HUDEP-2 (cell line): Measurements from ENCODE around the gene GNB3.

Experiments
- DNase-seq, 76 experiments: peaks; one replicate each; lab custom pipeline; 2025; ENCODE audit not compliant: unreplicated experiment in 76 of 76; lab: John Stamatoyannopoulos, UW

Gene GNB3

DNA sequence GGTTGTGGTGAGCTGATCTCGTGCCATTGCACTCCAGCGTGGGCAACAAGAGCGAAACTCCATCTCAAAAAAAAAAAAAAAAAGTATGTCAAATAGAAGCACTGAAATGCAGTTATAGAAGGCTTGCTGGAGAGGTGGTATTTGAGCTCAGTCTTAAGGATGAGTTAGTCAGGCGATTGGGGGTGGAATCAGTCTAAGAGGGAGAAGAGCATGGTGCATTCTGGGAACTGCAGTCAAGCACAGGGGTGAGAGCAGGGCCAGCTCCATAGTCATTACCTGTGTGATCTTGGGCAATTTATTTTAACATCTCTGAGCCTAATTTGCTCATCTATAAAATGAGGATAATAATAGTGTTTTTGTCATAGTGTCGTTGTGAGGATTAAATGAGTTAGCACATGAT is 5.9 kb upstream of the GNB3 start:
- DNase-seq = no peak

DNA sequence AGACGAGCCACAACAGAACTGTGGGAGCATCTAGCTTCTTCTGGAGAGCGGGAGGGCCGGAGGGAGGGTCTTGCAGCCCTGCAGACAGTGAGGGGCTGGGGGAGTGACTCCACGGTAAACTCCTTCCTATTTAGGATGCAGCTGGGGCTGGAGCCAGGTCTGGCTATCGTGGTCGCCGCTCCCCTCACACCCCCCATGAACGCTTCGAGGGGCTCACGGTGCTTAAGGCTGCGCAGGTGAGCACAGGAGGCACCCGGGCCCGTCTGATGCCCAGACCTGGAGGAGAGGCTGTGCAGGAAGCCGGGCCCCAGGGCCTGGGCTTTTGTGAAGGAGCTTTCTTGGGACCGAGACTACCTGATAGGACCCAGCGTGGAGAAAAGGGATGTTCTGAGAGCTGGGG is 3.9 kb upstream of the GNB3 start:
- no peak for DNase-seq

DNA sequence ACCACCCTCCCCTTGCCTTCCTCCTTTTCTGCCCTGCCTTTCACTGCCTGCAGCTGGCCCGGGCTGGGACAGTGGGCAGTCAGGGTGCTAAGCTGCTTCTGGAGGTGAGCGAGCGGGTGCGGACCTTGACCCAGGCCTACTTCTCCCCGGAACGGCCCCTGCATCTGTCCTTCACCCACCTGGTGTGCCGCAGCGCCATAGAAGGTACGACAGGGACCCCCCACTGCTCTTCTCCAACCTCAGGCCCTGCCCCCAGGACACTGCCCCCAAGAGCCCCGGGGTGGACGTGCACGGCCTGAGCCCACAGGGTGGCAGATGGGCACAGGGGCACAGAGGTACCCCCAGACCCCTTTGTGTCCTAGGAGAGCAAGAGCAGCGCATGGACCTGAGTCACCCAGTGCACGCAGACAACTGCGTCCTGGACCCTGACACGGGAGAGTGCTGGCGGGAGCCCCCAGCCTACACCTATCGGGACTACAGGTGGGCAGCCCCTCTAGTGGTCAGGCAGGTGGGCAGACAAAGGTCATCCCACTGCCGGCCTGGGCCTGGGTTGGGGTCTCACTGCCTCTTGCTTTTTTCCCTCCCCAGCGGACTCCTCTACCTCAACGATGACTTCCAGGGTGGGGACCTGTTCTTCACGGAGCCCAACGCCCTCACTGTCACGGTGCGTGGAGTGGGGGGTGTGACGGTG is 3.2 kb upstream of the GNB3 start:
- no peak for DNase-seq

DNA sequence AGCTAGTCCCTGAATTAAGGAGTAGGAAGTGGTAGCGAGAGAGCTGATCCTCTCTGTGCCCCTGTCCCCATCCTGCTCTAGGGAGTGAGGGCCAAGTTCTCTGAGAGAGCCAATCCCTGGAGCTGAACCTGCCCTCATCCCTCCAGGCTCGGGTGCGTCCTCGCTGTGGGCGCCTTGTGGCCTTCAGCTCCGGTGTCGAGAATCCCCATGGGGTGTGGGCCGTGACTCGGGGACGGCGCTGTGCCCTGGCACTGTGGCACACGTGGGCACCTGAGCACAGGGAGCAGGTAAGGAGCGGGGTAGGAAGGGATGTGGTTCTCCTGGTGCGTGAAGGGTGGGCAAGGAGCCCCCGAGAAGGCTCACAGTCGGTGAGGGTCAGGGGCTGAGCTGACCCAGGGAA is 1.9 kb upstream of the GNB3 start:
- no peak for DNase-seq

DNA sequence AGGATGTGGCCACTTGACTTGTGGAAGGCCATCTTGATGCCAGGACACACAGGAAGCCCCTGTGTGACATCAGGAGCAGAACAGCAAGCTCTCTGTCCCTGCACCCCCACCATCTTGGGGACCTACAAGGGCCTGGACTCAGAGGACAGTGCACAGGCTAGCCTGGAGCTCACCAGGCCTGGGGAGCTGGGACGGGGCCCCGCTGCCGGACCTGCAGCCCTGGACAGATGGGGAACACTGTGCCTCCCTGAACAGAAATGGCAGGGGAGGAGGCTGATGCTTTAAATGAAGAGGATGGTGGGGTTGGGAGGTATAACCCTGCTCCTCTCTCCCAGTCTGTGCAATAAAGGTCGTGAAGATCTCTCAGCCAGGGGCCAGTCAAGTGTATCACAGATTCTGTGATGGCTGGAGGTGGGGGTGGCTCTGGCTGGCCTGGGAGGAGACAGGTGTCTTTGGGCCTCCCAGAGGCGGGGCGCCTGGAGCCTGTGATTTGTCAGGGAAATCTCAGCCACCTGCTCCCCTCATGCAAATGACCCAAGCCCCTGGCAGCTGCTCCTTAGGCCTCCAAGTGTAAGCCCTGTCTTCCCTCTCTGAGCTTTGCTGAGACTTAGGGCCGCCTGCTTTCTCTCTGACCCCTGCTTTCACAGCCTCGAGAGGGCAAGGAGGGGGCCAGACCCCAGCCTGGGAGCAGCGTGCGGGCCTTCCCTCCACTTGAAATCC is 1.1 kb upstream of the GNB3 start:
- no peak for DNase-seq

DNA sequence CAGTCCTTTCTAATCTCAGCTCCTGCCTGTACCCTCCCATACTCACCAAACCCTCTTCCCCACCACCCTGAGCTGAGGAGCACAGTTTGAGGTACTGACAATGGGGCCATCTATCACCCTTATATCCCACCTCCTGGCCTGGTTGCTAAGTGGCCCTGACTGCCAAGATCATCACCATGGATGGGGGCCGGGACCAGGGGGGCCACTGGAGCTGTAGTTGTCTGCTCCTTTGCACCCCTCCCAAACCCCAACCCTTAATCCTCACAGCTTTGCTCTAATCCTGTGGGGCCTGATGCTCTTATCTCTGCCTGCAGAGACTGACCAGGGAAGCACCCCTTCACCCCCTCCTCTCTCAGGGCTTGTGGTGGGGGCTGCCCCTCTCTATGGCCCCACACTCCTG is 395 bp upstream of the GNB3 start:
- DNase-seq = no peak

DNA sequence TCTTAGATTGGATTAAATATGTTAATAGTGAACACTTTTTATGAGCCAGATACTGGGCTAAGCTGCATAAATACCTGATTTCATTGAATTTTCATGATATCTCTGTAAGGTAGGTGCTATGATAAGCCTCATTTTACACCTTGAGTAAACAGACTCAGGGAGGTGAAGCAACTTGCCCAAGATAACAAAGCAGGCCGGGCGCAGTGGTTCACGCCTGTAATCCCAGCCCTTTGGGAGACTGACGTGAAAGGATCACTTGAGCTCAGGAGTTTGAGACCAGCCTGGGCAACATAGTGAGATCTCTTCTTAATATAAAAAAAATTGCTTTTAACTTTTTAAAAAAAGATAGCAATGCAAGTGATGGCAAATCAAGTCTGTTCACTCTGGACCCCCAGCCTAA is 1.4 kb downstream of the GNB3 start:
- no peak for DNase-seq

DNA sequence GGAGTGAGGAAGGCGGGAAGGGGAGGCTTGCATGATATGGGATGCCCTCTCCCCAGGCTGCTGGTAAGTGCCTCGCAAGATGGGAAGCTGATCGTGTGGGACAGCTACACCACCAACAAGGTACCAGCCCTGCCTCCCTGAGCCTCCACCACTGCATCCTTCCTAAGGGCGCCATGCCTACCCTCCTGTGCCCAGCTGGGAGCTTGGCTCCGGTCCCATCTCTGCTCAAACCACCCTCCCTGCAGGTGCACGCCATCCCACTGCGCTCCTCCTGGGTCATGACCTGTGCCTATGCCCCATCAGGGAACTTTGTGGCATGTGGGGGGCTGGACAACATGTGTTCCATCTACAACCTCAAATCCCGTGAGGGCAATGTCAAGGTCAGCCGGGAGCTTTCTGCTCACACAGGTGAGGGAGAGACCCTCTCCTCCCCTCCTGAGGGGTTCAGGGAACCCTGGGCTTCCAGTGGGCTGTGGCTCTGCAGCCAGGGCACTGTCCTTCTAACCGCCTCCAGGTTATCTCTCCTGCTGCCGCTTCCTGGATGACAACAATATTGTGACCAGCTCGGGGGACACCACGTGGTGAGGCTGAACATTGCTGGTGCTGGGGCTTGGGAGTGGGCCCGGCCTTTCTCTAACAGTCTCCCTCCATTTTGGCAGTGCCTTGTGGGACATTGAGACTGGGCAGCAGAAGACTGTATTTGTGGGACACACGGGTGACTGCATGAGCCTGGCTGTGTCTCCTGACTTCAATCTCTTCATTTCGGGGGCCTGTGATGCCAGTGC is 2.6 kb downstream of the GNB3 start:
- DNase-seq = peak in 39 of 76 experiments; percentile 3 to 61 (median 28)

DNA sequence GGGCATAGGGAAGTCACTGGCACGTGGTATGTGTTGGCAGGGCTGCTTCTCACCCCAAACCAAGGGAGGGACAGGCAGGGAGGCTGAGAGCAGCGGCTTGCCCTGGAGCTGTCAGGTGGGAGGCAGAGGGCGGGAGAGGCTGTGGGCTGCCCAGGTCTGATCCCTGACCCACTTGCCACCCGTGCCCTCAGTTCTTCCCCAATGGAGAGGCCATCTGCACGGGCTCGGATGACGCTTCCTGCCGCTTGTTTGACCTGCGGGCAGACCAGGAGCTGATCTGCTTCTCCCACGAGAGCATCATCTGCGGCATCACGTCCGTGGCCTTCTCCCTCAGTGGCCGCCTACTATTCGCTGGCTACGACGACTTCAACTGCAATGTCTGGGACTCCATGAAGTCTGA is 4.7 kb downstream of the GNB3 start:
- no peak for DNase-seq

DNA sequence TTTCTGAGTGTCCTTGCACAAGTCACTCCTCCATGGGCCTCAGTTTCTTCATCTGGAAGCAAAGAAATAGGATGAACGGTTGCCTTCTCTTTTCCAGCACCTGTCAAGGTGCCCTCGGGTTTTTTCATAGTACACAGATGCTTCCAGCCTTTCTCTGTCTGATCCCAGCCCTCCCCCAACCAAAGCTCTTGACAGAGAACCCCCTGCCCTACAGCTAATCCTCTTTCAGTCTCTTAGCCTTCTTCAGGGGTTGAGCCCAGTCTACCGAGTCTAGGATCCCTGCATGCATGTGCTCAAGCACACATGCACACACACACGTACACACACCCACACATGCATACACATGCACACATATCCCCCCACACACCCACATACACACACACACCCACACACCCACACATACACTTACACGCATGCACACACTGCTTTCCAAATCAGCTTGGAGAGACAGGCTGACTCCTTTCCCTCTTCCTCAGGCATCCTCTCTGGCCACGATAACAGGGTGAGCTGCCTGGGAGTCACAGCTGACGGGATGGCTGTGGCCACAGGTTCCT is 5.7 kb downstream of the GNB3 start:
- no peak for DNase-seq

DNA sequence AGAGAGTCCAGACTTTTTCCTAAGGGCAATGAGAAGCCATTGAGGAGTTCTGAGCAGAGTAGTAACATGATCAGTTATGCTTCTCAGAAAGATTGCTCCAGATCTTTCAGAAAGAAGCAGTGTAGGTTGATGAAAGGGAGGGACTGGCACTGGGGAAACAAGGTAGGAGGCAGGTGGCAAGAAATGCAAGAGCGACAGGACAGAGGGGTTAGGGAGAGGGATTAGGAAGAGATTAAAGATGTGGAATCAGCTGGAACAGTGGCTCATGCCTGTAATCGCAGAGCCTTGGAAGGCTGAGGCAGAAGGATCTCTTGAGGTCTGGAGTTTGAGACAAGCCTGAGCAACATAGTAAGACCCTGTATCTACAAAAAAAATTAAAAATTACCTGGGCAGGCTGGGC is 7.0 kb downstream of the GNB3 start:
- no peak for DNase-seq

DNA sequence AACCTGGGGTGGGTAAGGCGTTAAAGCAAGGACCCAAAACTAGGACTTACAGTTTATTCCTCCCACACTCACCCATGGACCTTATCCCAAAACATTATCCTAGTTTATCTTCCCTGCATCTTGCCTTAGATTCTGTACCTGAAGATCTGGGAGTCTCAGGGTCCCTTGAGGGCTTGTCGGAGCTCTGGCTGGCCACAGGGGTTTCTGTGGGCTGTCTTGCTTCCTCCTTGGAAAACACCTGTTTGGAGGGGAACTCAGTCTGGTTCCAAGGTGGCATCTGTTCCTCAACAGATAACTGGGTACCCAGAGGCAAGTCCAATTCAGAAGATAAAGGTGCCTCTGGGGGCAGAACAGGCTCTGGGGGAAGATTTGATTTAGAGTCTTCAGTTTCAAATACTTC is 8.7 kb downstream of the GNB3 start:
- no peak for DNase-seq

DNA sequence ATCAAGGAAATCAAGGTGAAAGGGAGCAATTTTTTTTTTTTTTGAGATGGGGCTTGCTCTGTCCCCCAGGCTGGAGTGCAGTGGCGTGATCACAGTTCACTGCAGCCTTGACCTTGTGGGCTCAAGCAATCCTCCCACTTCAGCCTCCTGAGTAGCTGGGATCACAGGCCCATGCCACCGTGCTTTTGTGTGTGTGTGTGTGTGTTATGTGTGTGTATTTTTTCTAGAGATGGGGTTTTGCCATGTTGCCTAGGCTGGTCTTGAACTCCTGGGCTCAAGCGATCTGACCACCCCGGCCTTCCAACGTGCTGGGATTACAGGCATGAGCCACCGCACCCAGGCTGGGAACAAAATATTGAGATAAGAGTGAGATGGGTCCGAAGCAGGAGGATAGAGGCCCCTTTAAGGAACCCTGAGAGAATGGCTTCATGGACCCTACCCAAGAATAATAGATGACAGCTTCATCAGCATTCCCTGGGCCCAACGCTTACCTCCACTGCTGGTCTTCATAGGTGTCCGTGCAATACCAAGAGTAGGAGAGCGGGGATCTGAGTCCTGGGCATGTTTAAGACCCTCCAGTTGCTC is 9.3 kb downstream of the GNB3 start:
- no peak for DNase-seq

DNA sequence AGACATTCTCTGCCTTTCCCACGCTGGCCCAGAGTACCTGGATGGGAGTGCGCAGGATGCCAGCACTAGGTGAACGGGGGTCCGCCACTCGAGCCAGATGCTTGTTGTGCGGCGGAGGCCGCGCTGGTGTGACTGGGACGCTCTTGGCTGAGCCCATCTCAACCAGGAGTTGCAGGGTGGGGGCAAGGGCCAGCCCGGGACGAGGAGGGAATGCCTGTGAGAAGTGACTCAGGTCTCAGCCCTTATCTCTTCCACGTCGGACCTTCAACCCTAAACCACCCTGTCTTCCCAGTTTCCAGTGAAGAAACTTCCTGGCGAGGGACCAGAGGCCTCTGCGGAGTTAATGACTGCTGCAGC is 10.0 kb downstream of the GNB3 start:
- DNase-seq = no peak

DNA sequence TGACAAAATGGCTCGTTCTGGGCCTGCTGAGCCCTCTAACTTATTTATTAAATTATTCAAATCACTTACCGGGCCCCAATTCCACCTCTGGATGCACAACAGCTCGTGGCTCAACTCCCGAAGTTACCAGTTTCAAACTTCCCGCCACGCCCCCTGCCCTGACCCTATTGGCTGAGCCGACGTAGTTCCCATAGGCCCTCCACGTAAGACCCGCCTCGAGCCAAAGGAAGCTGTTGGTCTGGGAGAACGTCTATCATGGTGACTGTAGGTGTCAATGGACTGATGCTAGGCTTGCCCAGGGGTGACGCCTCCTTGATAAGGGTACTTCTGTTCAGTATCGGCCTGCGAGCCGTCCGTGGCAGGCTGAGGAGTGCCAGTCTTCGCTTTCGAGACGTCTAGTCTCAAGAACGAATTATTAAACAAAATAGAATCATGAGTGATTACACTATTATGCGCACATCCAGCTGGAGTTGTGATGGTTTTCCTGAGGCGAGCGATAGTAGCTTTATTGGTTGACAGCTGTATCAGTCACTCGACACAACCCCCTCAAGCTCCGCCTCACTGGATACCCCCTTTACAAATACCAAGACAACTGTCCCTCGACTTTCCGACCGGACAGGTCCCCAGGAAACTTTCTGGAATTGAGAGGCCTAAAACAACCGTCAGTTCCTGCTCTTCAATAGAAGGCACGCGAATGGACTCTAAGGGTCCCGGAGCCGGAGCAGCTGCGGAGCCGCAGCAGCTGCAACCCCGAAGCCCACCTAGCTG is 10.6 kb downstream of the GNB3 start, which contains the start of gene CDCA3:
Gene CDCA3, minus strand, starts transcription at position 134 of the 768 bp plus-strand sequence. CDS start 334 bp downstream, outside the sequence.
- DNase-seq = peak; percentile 48 to 99 (median 96)

DNA sequence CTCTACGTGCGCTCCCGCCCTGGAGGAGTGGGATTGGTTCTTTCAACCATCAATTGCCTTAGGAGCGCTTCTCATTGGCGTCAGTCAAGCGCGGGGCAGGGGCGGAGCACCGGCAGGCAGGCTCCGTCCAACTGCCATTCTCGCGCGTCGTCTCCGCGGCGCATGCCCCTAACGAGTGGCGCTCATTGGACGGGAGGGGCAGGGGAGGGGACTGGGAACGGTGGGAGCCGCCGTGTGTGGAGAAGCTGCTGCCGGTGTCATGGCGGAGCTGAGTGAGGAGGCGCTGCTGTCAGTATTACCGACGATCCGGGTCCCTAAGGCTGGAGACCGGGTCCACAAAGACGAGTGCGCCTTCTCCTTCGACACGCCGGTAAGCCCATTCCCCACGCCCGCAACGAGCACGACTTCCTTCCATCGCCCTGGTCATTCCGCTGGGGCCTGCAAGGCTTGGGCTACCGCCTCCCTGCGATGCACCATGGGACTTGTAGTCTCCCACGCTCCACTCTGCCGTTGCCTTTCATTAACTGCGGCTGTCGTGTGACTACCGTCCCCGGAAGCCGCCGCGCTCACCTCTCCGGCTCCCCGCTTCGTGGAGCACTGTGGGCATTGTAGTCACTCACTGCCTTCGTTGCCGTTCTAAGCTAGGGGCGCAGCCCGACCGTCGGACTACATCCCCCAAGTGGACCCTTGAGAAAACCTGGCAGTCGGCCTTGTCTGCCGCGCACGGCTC is 11.4 kb downstream of the GNB3 start, which contains the start of gene USP5:
Gene USP5, plus strand, starts transcription at position 230 of the 730 bp plus-strand sequence. Its CDS starts 30 bp downstream, at position 260.
- DNase-seq = peak; percentile 60 to 99 (median 97)

DNA sequence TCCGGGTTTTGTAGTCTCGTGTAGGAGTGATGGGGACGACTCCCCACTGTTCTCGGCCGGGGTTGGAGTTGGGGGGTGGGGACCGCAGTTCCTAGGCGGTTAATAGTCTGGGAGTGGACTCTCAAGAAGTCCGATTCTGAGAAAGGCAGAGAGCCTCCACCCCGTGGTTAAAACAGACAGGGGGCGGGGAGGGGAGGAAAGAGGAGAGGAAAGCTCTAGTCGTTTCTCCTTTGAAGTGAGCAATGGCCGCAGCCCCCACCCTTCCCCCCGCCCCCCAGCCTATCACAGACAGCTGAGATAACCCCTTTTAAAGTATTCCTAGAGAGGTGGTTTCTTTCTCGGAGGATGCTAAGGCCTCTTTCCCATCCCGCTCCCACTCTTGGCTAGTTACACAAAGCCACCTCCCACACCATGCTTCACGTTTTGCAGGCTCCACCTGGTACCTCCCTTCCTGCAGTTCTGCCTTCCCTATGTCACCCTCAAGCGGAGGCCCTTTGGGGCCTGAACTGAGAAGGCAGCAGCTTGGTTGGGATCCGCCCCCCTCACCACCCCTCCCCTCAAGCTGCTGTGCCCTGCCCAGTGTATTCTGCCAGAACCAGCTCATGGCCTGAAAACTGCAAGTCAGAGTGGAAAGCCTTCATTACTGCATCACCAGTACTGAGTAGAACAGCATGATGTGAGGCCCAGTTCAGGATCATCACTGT is 12.1 kb downstream of the GNB3 start:
- DNase-seq = peak in 73 of 76 experiments; percentile 32 to 87 (median 71)

DNA sequence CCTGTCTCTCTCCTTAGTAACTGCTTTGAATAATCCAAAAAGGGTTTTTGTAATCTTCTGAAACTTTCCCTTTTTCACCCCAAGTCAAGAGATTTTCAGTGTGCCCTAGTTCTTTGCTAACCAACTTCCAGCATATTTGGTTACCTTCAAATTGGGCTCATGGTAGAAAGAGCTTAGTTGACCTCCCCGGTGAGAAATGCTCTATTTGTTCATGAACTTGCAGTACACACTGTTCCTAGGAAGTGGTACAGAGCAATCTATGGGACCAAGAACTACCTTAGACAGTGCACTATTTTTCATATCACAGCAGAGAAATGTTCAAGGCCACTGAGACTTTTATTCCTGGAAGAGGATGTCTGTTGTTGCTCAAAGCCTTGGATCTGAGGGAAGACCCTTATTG is 12.9 kb downstream of the GNB3 start:
- DNase-seq = no peak

DNA sequence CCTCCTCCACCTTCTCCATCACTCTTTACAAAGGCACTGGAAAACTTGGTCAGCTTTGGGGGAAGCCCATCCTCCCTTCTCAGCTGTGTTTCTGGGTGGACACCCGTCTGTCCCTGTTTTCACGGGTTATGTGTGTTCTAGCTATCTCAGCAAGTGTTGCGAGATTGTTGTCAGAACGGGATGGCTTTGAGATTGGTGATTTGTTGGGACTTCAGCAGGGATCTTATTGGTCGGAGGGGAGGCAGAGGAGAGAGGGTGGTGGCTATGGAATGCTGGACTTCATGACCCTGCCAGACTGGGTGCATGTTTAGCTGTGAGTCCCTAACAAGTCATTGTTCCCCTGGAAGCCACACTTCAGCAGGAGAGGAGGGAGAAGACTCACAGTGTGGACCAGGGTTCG is 13.3 kb downstream of the GNB3 start:
- DNase-seq = no peak
